GM19455 (cell line): ENCODE data around the gene LRRC72.

Experiments used
- ATAC-seq: cut with Tn5 transposase; IDR thresholded peaks from one replicate; pipeline ENCODE4 v1.9.1; 2021; ENCODE audit not compliant: unreplicated experiment

Gene LRRC72

GRCh38 chr7:16616542-16616941 is 89.9 kb downstream of the LRRC72 start:
- ATAC-seq: no peak

GRCh38 chr7:16619979-16620408 is 93.4 kb downstream of the LRRC72 start:
- ATAC-seq: peak; percentile 92

- no peak for ATAC-seq
Observed at GRCh38 chr7:16626388-16626787, 99.8 kb downstream of the LRRC72 start.

- ATAC-seq: no peak
Observed at GRCh38 chr7:16627236-16627635, 100.6 kb downstream of the LRRC72 start.

GRCh38 chr7:16630654-16631053 is 104.0 kb downstream of the LRRC72 start:
- no peak for ATAC-seq
